Fibroblast of pulmonary artery (primary cell): ENCODE measurements around the gene PCOLCE2.

ENCODE experiments used
- DNase-seq: peaks from one replicate; pipeline ENCODE4 v3.0.0-alpha.2; 2010; ENCODE audit warnings: low read depth
- H3K4me3 ChIP-seq: replicated peaks from 2 replicates; pipeline ENCODE4 v1.5.1; 2011; ENCODE audit warnings: low read depth, mild to moderate bottlenecking, control low read depth, low read length, moderate library complexity
- CTCF ChIP-seq: IDR thresholded peaks from 2 replicates; pipeline ENCODE4 v1.5.1; 2011; ENCODE audit warnings: mild to moderate bottlenecking, control low read depth, low read length, inconsistent platforms; ENCODE audit errors: missing control alignments

The PCOLCE2 gene

GRCh38 chr3:142815803-142816202 is 73.1 kb downstream of the PCOLCE2 start:
- DNase-seq: no peak
- no peak for TF ChIP-seq CTCF

GRCh38 chr3:142809259-142809658 is 79.6 kb downstream of the PCOLCE2 start:
- H3K4me3 ChIP-seq: no peak overlapping the region
- TF ChIP-seq CTCF: no peak
- no peak for DNase-seq

More at GRCh38 chr3:142815803-142816202, 73.1 kb downstream of the PCOLCE2 start:
- no peak overlapping the region for H3K4me3 ChIP-seq

- peak; percentile 72 for DNase-seq
- TF ChIP-seq CTCF: no peak
- H3K4me3 ChIP-seq: no peak overlapping the region
Observed at GRCh38 chr3:142808103-142808917, 80.6 kb downstream of the PCOLCE2 start.

GRCh38 chr3:142802891-142803290 is 86.0 kb downstream of the PCOLCE2 start:
- DNase-seq: no peak
- no peak for TF ChIP-seq CTCF

GRCh38 chr3:142801746-142802145 is 87.1 kb downstream of the PCOLCE2 start:
- H3K4me3 ChIP-seq: no peak overlapping the region
- no peak for DNase-seq
- no peak for TF ChIP-seq CTCF

More at GRCh38 chr3:142802891-142803290, 86.0 kb downstream of the PCOLCE2 start:
- no peak overlapping the region for H3K4me3 ChIP-seq

GRCh38 chr3:142796823-142797222 is 92.1 kb downstream of the PCOLCE2 start:
- no peak for TF ChIP-seq CTCF
- DNase-seq: no peak
- H3K4me3 ChIP-seq: no peak overlapping the region

- TF ChIP-seq CTCF: no peak
- DNase-seq: no peak
- H3K4me3 ChIP-seq: no peak overlapping the region
Observed at GRCh38 chr3:142795332-142795731, 93.6 kb downstream of the PCOLCE2 start.
